H1 (cell line): ENCODE data around the gene SHPK. TPM values are rescaled to one million over a fixed set of nuclear protein-coding genes. Genes with fewer than 3 reads are reported as not detected.

Source experiments
- CTCF ChIA-PET: fragments of 300-600 bp; sonication (Branson Sonifier 250); formaldehyde crosslinking; loops from one replicate; lab custom pipeline; 2021; ENCODE audit not compliant: partially characterized antibody; lab: Charles Lee
- POLR2A ChIA-PET: fragments of 300-600 bp; sonication (Branson Sonifier 250); formaldehyde crosslinking; loops from one replicate; lab custom pipeline; 2021; ENCODE audit warnings: inconsistent platforms; ENCODE audit not compliant: partially characterized antibody; lab: Charles Lee
- DNase-seq, 2 experiments: peaks; one replicate each; pipeline versions ENCODE4 v3.0.0 to v3.0.0-alpha.2; 2010 to 2022; ENCODE audit warnings: low spot score in 2 of 2, low read depth in 1 of 2, mixed read lengths in 1 of 2
- FAIRE-seq: peaks from 2 replicates; lab custom pipeline; 2011; peaks lifted over from hg19 to GRCh38; lab: Jason Lieb, UNC
- H2AFZ ChIP-seq: 2 replicates; pipeline ENCODE4 v1.8.1; 2012; ENCODE audit warnings: low read length, inconsistent platforms
- H2AK5ac ChIP-seq: 2 replicates; pipeline ENCODE4 v1.6.1; 2013; ENCODE audit warnings: low read depth, low read length
- H2BK120ac ChIP-seq: replicated peaks from 2 replicates; pipeline ENCODE3; 2013; ENCODE audit warnings: low read depth, low read length, inconsistent platforms
- H2BK12ac ChIP-seq: 2 replicates; pipeline ENCODE4 v1.6.1; 2013; ENCODE audit warnings: low read depth, low read length
- H2BK15ac ChIP-seq: 2 replicates; pipeline ENCODE4 v1.6.1; 2013; ENCODE audit warnings: low read length
- H2BK20ac ChIP-seq: 2 replicates; pipeline ENCODE4 v1.6.1; 2013; ENCODE audit warnings: low read length
- H2BK5ac ChIP-seq: 2 replicates; pipeline ENCODE4 v1.6.1; 2013; ENCODE audit warnings: low read depth, low read length
- H3K14ac ChIP-seq: 2 replicates; pipeline ENCODE4 v1.6.1; 2013; ENCODE audit warnings: inconsistent platforms; ENCODE audit not compliant: insufficient read length
- H3K18ac ChIP-seq: 2 replicates; pipeline ENCODE4 v1.6.1; 2013; ENCODE audit warnings: low read length; ENCODE audit errors: extremely low read depth
- H3K23ac ChIP-seq: 2 replicates; pipeline ENCODE4 v1.6.1; 2013; ENCODE audit warnings: inconsistent platforms; ENCODE audit not compliant: insufficient read length
- H3K23me2 ChIP-seq: 2 replicates; pipeline ENCODE4 v1.6.1; 2013; ENCODE audit warnings: low read depth, low read length
- H3K27ac ChIP-seq: 2 replicates; pipeline ENCODE4 v1.6.1; 2011; ENCODE audit warnings: low read depth, low read length, inconsistent platforms
- H3K27me3 ChIP-seq, 4 experiments: replicated peaks in 1 of 4; 1 replicate in 1 of 4; 2 replicates in 3 of 4; pipeline versions ENCODE4 v1.6.1 to v1.8.1; 2011 to 2013; ENCODE audit warnings: low read length in 3 of 4, mild to moderate bottlenecking in 3 of 4, inconsistent platforms in 2 of 4, mixed read lengths in 2 of 4, moderate library complexity in 1 of 4; ENCODE audit not compliant: control insufficient read depth in 3 of 4, insufficient read depth in 3 of 4; ENCODE audit errors: extremely low read depth in 1 of 4
- H3K36me3 ChIP-seq, 4 experiments: 2 replicates each; pipeline versions ENCODE4 v1.6.1 to v1.8.1; 2011 to 2013; ENCODE audit warnings: mild to moderate bottlenecking in 4 of 4, low read length in 3 of 4, moderate library complexity in 2 of 4, control low read depth in 1 of 4, inconsistent platforms in 1 of 4; ENCODE audit not compliant: insufficient read depth in 4 of 4, control insufficient read depth in 2 of 4
- H3K4ac ChIP-seq: replicated peaks from 2 replicates; pipeline ENCODE3; 2013; ENCODE audit warnings: low read length, low read depth, mixed read lengths, inconsistent platforms; ENCODE audit not compliant: insufficient read length
- H3K4me1 ChIP-seq, 4 experiments: replicated peaks in 1 of 4; 1 replicate in 1 of 4; 2 replicates in 3 of 4; pipeline versions ENCODE4 v1.6.1 to v1.8.1; 2011 to 2013; ENCODE audit warnings: low read length in 3 of 4, inconsistent platforms in 2 of 4, mixed read lengths in 1 of 4; ENCODE audit not compliant: insufficient read depth in 4 of 4, control insufficient read depth in 3 of 4
- H3K4me2 ChIP-seq, 2 experiments: 2 replicates each; pipeline versions ENCODE4 v1.6.1 to v1.8.1; 2011 to 2013; ENCODE audit warnings: low read depth in 2 of 2, low read length in 2 of 2, control low read depth in 1 of 2, inconsistent platforms in 1 of 2, mild to moderate bottlenecking in 1 of 2; ENCODE audit not compliant: insufficient read depth in 1 of 2
- H3K4me3 ChIP-seq, 4 experiments: fragments of 200-600, 300-600 bp in 1 of 4; sonication (generic), shearing (Covaris generic), sonication (Bioruptor Twin) in 1 of 4; 2 replicates each; pipeline versions ENCODE4 v1.5.1 to v1.8.1; 2011 to 2016; ENCODE audit warnings: low read length in 4 of 4, low read depth in 3 of 4, control low read depth in 2 of 4, inconsistent platforms in 2 of 4, mild to moderate bottlenecking in 2 of 4, mixed read lengths in 1 of 4, moderate library complexity in 1 of 4; ENCODE audit not compliant: insufficient read depth in 2 of 4; ENCODE audit errors: extremely low read depth in 1 of 4
- H3K56ac ChIP-seq: replicated peaks from 2 replicates; pipeline ENCODE3; 2013; ENCODE audit warnings: low read depth, mild to moderate bottlenecking, mixed read lengths, low read length, inconsistent platforms; ENCODE audit not compliant: insufficient read length
- H3K79me1 ChIP-seq: 2 replicates; pipeline ENCODE4 v1.6.1; 2013; ENCODE audit warnings: low read depth, low read length, control low read depth
- H3K79me2 ChIP-seq, 2 experiments: 2 replicates each; pipeline versions ENCODE4 v1.6.1 to v1.8.1; 2012 to 2013; ENCODE audit warnings: low read length in 2 of 2, mild to moderate bottlenecking in 2 of 2, inconsistent platforms in 1 of 2; ENCODE audit not compliant: insufficient read depth in 2 of 2, control insufficient read depth in 1 of 2
- H3K9ac ChIP-seq, 4 experiments: replicated peaks in 1 of 4; 1 replicate in 1 of 4; 2 replicates in 3 of 4; pipeline versions ENCODE4 v1.6.1 to v1.8.1; 2011 to 2013; ENCODE audit warnings: low read depth in 3 of 4, low read length in 3 of 4, control low read depth in 2 of 4, mild to moderate bottlenecking in 2 of 4, moderate library complexity in 2 of 4, inconsistent platforms in 1 of 4; ENCODE audit errors: extremely low read depth in 1 of 4
- H3K9me3 ChIP-seq, 2 experiments: 2 replicates each; pipeline versions ENCODE4 v1.6.1 to v1.8.1; 2012 to 2013; ENCODE audit warnings: mild to moderate bottlenecking in 2 of 2, moderate library complexity in 2 of 2, control low read depth in 1 of 2, inconsistent platforms in 1 of 2, low read depth in 1 of 2, low read length in 1 of 2, mixed read lengths in 1 of 2; ENCODE audit not compliant: insufficient read depth in 2 of 2
- H4K20me1 ChIP-seq, 2 experiments: replicated peaks in 1 of 2; 2 replicates each; pipeline versions ENCODE3 to v1.8.1; 2011 to 2013; ENCODE audit warnings: inconsistent platforms in 2 of 2, low read length in 2 of 2, mild to moderate bottlenecking in 1 of 2; ENCODE audit not compliant: insufficient read depth in 2 of 2, control insufficient read depth in 1 of 2
- H4K5ac ChIP-seq: 2 replicates; pipeline ENCODE4 v1.6.1; 2013; ENCODE audit warnings: low read length, low read depth, mixed read lengths, inconsistent platforms; ENCODE audit not compliant: insufficient read length
- H4K8ac ChIP-seq: 2 replicates; pipeline ENCODE4 v1.8.0; 2013; ENCODE audit warnings: mild to moderate bottlenecking, moderate library complexity, low read length, inconsistent platforms; ENCODE audit not compliant: insufficient read depth; ENCODE audit errors: extremely low read depth
- H4K91ac ChIP-seq: replicated peaks from 2 replicates; pipeline ENCODE3; 2013; ENCODE audit warnings: low read length, mixed read lengths, inconsistent platforms; ENCODE audit not compliant: insufficient read length
- ATF3 ChIP-seq: IDR thresholded peaks from 2 replicates; pipeline ENCODE4 v1.6.1; 2011; ENCODE audit warnings: low read depth, mild to moderate bottlenecking, low read length; ENCODE audit not compliant: insufficient read depth
- BACH1 ChIP-seq: IDR thresholded peaks from 2 replicates; pipeline ENCODE4 v1.6.1; 2012; ENCODE audit warnings: low read length, improper control_type of control experiment
- CREB1 ChIP-seq: IDR thresholded peaks from 2 replicates; pipeline ENCODE4 v1.6.1; 2012; ENCODE audit warnings: inconsistent platforms
- CTBP2 ChIP-seq: IDR thresholded peaks from 2 replicates; pipeline ENCODE4 v1.7.0; 2011; ENCODE audit warnings: borderline replicate concordance, mild to moderate bottlenecking, moderate library complexity, mixed read lengths, low read length; ENCODE audit not compliant: insufficient read depth, insufficient read length
- EP300 ChIP-seq, 2 experiments: IDR thresholded peaks; 1 replicate in 1 of 2; 2 replicates in 1 of 2; pipeline ENCODE4 v1.6.1; 2011 to 2012; ENCODE audit warnings: low read depth in 2 of 2, low read length in 2 of 2, mild to moderate bottlenecking in 2 of 2, borderline replicate concordance in 1 of 2, inconsistent platforms in 1 of 2, moderate library complexity in 1 of 2
- GTF2F1 ChIP-seq: IDR thresholded peaks from 2 replicates; pipeline ENCODE4 v1.6.1; 2012; ENCODE audit warnings: low read depth, low read length, improper control_type of control experiment, borderline replicate concordance
- POU5F1 ChIP-seq: IDR thresholded peaks from 2 replicates; pipeline ENCODE4 v1.6.1; 2011; ENCODE audit warnings: low read depth, mild to moderate bottlenecking, low read length, moderate library complexity
- RXRA ChIP-seq: IDR thresholded peaks from 2 replicates; pipeline ENCODE4 v1.6.1; 2011; ENCODE audit warnings: low read depth, mild to moderate bottlenecking, low read length, moderate library complexity; ENCODE audit not compliant: insufficient read depth
- SAP30 ChIP-seq: fragments of 300-600 bp; sonication (generic); IDR thresholded peaks from 2 replicates; pipeline ENCODE4 v1.7.1; 2012; ENCODE audit warnings: low read length, moderate library complexity, mild to moderate bottlenecking, inconsistent platforms; ENCODE audit not compliant: insufficient read depth, insufficient replicate concordance
- SRF ChIP-seq: IDR thresholded peaks from 2 replicates; pipeline ENCODE4 v1.6.1; 2011; ENCODE audit warnings: mild to moderate bottlenecking, low read depth, low read length, moderate library complexity
- TAF7 ChIP-seq: optimal IDR thresholded peaks from 2 replicates; pipeline ENCODE3; 2011; ENCODE audit warnings: low read depth, mild to moderate bottlenecking, inconsistent platforms, low read length, moderate library complexity, borderline replicate concordance
- USF2 ChIP-seq: IDR thresholded peaks from 2 replicates; pipeline ENCODE4 v1.6.1; 2011; ENCODE audit warnings: low read length, improper control_type of control experiment
- ZNF274 ChIP-seq: IDR thresholded peaks from 2 replicates; pipeline ENCODE4 v1.7.0; 2012; ENCODE audit warnings: low read length, borderline replicate concordance; ENCODE audit errors: extremely low read depth
- WGBS, 2 experiments: shearing (Covaris generic) in 1 of 2; methylation state at CpG; one replicate each; pipeline versions ENCODE4 v1.1.6 to v1.1.7; 2013 to 2015; ENCODE audit warnings: low lambda C conversion rate in 2 of 2, mixed read lengths in 2 of 2, inconsistent platforms in 1 of 2, low coverage in 1 of 2, missing lambda C conversion rate in 1 of 2; ENCODE audit not compliant: insufficient replicate concordance in 2 of 2, insufficient coverage in 1 of 2, insufficient read length in 1 of 2; ENCODE audit errors: extremely low coverage in 1 of 2, missing lambda C conversion rate in 1 of 2; 5-methylcytosine and 5-hydroxymethylcytosine counted together
- polyA plus RNA-seq, 7 experiments: library from polyadenylated mRNA; depleted of rRNA in 3 of 7; stranded (reverse) in 5 of 7; unstranded in 2 of 7; fragments of >200 nt in 5 of 7; fragments of 200-250 nt in 2 of 7; gene quantifications; 1 replicate in 5 of 7; 2 replicates in 1 of 7; 4 replicates in 1 of 7; pipeline versions ENCODE4 v1.2.1 to v1.2.3, GENCODE V29; 2011 to 2013; ENCODE audit warnings: missing spikeins in 2 of 7, mixed read lengths in 2 of 7
- total RNA-seq: library from RNA; stranded (reverse); fragmentation: NEBNext Ultra II Directional; extraction: Animal tissue kit (Norgen Biotek cat#: 25700); gene quantifications from 2 replicates; pipeline ENCODE4 v1.2.1, GENCODE V29; 2021

The SHPK gene
- total and polyA plus RNA-seq, 2 of the 8 experiments (the other 6 are each of a cell fraction or from before 2014, with no cell fraction given): 28.6 to 36.7 TPM

- no peak overlapping the region for H2BK15ac ChIP-seq
- no peak overlapping the region for H3K23ac ChIP-seq
- H3K14ac ChIP-seq: no peak overlapping the region
- H3K9ac ChIP-seq: no peak overlapping the region
- H4K5ac ChIP-seq: no peak overlapping the region
- H3K4me2 ChIP-seq: no peak overlapping the region
- H3K36me3 ChIP-seq: peaks cover 0 to 6% (median 2%) of the 10 kb centered on the region in 4 experiments; a peak in 2 of 8 replicates
- H3K56ac ChIP-seq: no peak overlapping the region
- no peak overlapping the region for H4K8ac ChIP-seq
- no peaks in the 10 kb centered on the region for H3K23me2 ChIP-seq
- WGBS, 2 experiments: 85% methylated on average over 7 of the region's 7 CpGs; no CpG with 5 or more reads in 1 of the 2 experiments
- no peak overlapping the region for H3K4me3 ChIP-seq
- FAIRE-seq: no peak
- H3K79me2 ChIP-seq: no peaks in the 10 kb centered on the region
- H2BK20ac ChIP-seq: no peak overlapping the region
- H2BK12ac ChIP-seq: no peak overlapping the region
- no peak overlapping the region for H3K18ac ChIP-seq
- no peak overlapping the region for H2BK5ac ChIP-seq
- no peaks in the 10 kb centered on the region for H3K27me3 ChIP-seq
- no peak overlapping the region for H4K91ac ChIP-seq
- H3K4me1 ChIP-seq: no peaks in the 10 kb centered on the region
- POLR2A ChIA-PET: no interaction called here
- H2BK120ac ChIP-seq: no peak overlapping the region
- no peaks in the 10 kb centered on the region for H4K20me1 ChIP-seq
- no peak overlapping the region for H3K4ac ChIP-seq
- no peak overlapping the region for H3K27ac ChIP-seq
- H2AFZ ChIP-seq: no peak overlapping the region
- H2AK5ac ChIP-seq: no peak overlapping the region
- DNase-seq: no peak
- no peaks in the 10 kb centered on the region for H3K79me1 ChIP-seq
- CTCF ChIA-PET: no interaction called here
- H3K9me3 ChIP-seq: no peaks in the 10 kb centered on the region
- no peak for TF ChIP-seq TAF7
- TF ChIP-seq POU5F1: no peak
- TF ChIP-seq SRF: no peak
- no peak for TF ChIP-seq ATF3
- no peak for TF ChIP-seq RXRA
- no peak for TF ChIP-seq ZNF274
- TF ChIP-seq SAP30: no peak
- no peak for TF ChIP-seq CREB1
- TF ChIP-seq USF2: no peak
- TF ChIP-seq GTF2F1: no peak
- no peak for TF ChIP-seq EP300 (IDR thresholded peaks at IDR 0.05; ENCODE audit: borderline replicate concordance in 1 of 2, low read depth in 2 of 2, low read length in 2 of 2)
- no peak for TF ChIP-seq CTBP2
- no peak for TF ChIP-seq BACH1
Observed at GRCh38 chr17:3574231-3574630, 61.8 kb downstream of the SHPK start.
